NCI-H146 treated with DMSO at 0.1 percent for 48 hours (cell line): ENCODE data around the gene SESN1.
A peak's percentile ranks its signal among the peaks of the same experiment; 100 is the strongest.

ENCODE experiments used
- DNase-seq: peaks from one replicate; lab custom pipeline; 2025; ENCODE audit not compliant: unreplicated experiment; lab: John Stamatoyannopoulos, UW

The SESN1 gene

DNA sequence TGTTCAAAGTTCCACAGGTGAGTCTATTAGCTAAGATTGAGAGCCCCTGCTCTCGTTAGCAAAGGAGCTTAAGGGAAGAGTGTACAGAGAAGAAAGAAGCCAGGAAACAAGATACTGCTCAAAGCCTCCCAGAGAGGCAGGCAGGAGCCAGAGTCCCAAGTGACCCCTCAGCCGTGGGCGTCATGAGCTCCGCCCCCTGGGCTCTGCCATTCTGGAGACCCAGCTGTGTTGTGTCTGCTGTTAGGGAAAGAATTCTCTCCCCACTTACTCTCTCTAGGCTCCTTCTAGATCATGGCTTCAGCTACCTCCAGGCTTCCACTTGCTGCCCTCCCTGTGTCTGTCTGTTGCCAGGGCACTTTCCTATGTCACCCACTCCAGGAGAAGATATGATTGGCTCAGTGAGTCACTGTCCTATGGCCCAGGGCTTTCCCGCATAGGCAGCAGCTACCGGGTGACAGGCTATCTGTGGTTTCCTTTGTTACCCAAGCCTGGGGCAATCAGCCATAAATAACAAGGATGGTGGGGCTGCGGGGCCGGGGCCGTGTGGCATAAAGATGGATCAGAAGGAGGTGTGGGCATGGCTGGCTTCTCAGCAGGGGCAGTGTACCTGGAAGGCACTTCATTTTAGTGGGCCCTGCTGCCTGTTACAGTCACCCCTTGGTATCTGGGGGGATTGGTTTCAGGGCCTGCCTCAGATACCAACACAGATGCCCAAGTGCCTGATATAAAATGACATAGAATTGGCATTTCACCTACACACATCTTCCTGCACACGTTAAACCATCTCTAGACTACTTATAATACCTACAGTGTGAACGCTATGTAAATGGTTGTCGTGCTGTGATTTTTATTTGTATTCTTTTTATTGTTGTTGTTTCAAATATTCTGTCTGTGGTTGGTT is 127.5 kb downstream of the SESN1 start:
- DNase-seq, result peak; percentile 22

DNA sequence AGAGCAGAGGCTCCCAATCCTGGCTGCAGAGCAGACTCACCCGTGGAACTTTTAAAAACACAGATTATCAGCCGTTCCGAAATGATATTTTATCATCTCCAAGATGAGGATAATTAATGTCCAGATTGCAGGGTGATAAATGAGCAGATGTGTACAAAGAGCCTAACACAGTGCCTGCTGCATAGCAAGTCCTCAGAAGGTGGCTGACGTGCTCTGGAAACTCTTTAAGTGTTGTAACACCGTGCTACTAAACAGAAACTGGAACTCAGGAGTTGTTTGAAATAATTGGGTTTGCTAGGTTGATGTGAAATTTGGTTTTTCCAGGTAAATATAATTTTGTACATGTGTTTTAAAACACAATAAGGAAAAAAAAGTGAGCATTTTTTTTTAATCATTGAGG is 128.4 kb downstream of the SESN1 start:
- DNase-seq, result no peak

DNA sequence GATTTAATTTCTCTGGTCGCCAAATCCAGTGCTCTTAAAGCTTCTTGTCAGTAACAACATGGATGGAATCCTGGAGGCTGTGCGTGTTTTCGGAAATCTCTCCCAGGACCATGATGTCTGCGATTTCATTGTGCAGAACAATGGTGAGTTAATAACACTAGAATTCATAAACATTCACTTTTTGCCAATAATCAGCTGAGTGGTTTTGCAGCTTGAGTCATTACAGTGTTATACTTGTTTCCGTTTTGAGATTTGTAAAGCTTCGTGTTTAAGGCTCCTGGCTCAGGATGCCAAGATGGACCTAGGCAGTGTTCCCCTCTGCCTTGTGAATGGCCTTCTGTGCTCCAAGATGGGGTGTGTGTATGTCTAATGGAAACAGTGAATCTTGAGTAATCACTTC is 132.7 kb downstream of the SESN1 start:
- DNase-seq, result no peak

DNA sequence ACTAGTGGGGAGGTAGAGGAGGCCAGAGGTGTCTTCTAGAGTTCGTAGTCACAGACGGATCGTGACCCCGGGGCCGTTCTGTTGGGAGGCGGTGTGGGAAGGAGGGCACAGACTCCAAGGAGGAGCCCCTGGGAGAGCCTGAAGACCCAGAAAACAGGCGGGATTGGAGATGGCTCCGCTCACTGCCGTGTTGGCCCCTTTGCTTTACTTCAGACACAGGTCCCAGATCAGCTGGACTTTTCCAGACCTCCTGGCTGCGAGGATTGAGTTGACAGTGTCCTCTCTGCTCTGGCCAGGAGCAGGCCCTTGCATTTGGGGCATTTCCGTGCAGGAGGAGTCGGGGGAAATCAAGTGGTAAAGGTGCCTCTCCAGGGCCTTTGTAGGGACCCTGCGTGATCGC is 133.6 kb downstream of the SESN1 start:
- no peak for DNase-seq

DNA sequence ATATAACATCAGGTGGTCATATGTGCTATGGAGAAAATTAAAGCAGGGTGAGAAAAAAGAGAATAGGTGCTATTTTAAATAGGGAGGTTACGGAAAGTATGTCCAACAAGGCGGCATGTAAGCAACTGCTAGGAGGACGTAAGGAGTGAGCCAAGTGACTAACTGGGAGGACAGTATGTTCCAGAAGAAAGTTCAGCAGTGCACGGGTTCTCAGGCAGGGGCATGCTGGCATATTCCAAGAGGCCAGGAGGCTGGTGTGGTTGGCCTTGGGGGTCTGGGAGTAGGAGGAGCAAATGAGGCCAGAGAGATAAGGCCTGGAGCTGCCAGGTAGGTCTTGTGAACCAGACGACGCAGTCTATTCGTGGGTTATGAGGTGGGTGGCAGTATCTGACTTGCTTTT is 134.0 kb downstream of the SESN1 start:
- DNase-seq, result no peak

DNA sequence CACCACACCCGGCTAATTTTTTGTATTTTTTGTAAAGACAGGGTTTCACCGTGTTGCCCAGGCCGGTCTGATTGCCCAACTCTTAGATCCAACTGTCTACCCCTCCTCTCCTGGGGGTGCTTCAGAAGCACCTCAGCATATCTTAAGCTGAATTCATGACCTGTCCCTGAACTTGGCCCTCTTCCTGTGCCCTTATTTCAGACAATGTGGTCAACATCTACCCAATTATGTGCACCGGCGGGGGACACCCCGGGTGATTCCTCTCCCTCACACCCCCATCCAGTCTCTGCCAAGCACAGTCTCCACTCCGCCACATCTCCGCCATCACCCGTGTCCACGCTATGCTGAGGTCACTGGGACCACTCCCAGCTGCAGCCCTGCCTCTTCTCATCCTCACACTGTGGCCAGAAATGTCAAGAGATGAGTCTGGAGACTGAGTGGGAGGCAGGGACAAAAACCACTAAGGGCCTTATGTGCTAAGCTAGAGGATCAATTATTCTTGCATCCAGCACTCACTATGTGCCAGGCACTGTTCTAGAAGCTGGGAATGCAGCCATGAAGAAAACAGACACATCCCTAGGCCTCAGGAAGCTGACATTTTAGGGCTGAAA is 134.6 kb downstream of the SESN1 start:
- no peak for DNase-seq

DNA sequence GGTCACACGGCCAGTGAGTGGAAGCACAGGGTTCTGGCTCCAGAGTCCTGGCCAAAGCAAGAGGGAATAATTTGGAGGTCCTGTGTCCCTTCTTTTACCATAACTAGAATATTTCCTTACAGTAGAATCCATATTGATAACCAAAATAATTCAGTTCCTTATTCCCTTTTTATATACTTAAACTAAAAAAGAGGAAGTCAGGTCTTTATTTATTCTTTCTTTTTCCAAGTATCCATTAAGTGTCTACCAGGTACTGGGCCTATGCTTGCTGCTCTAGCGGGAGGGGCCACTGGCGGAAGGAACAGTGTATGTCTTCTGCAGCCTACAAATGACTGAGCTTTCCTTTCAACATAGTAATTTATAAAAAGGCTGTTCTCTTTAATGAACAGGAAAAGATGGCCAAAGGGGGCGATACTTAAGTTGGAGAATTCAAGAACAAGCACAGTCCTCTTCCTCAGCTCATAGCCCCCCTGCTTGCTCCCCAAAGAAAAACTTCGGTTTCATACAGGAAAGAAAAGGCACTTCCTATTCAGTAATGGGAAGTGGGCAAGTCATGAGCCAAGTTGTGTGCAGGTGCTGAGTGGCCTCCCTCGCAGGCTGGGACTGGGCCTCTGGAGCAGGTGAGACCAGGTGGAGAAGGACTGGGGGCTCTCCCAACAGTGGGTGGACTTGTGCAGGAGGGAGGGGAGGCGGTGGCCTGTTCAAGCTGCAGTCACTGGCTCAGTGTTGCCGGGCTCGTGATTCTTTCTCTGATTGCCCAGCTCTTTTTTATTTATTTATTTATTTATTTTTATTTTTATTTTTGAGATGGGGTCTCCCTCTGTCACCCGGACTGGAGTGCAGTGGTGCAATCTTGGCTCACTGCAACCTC is 135.5 kb downstream of the SESN1 start:
- no peak for DNase-seq

DNA sequence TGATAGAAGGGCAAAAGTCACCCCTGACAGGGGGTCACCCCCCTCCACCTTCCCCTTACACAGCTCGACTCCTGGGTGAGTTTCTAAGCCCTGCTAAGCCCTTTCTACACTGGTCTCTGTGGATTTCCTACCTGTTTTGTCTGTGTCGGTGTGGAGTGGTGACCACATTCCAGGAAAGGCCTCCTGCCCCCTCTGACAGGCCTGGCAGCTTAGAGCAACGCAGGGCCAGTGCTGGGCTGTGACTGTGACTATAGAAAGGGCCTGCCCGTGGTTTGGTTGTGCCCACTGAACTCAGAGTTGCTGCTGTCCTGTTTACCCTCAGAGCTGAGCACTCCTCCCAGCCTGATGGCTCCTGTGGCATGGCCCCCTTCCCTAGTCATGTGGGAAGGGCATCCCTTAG is 137.4 kb downstream of the SESN1 start:
- no peak for DNase-seq

DNA sequence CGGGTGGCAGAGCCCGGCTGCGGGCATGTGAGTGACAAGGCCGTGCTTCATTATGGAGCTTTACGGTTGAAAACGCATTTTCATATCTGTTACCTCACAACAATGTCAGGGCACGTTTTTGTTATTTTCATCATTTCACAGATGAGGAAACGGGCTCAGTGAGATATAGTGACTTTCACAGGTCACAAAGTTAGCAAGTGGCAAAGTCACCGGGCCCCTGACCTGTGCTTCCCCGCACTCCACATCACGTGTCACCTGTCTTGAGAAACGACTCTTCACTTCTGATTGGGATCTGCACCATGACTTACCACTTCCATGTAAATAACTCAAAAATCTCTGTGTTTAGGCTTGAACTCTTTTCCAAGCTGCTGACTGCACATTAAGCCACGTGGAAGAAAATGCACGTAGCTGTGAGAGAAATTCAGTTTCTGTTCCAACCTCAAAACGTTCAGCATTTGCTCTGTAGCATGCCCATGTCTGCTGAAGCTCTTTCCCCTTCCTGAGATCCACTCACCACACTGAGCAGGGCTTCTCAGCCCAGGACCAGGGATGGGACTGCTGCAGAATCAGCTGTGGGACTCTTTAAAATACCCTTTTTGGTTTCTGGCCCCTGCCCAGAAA is 139.2 kb downstream of the SESN1 start:
- DNase-seq, result no peak

DNA sequence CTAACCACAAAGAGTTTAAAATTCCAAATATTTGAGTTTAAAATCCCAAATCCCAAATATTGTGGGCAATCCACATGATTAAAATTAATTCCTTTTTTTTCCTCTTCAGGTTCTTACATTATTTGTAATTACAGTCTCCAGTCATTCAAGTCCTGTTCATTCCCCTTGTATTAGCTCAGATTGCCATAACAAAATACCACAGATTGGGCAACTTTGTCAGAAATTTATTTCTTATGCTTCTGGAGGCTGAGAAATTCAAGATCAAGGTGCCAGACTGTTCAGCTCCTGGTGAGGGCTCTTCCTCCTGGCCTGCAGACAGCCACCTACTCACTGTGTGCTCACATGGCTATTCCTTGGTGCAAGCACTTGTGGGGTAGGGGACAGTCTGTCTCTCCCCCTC is 141.0 kb downstream of the SESN1 start:
- DNase-seq, result no peak

DNA sequence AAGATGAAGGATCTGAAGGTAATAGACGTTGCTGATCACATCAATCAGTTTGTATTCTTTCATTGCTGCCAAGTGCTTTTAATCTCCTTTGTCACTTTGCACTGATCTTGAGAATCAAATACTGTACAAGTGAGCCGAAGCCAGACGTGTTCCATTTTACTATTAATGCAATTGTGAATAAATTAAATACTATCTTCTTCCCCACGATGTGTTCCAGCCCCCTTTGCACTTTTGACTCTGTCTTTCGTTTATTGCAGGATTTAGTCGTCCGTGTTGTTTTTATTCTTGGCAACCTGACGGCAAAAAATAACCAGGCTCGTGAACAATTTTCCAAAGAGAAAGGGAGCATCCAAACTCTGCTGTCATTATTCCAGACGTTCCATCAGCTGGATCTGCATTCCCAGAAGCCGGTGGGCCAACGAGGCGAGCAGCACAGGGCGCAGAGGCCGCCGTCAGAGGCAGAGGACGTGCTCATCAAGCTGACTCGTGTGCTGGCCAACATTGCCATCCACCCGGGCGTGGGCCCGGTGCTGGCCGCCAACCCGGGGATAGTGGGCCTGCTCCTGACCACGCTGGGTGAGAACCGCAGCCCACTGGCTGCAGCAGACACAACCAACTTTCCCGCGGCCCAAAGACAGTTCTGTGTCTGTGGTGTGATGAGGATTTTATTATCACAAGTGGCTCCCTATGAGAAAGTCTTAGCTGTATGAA is 141.7 kb downstream of the SESN1 start:
- DNase-seq, result no peak

DNA sequence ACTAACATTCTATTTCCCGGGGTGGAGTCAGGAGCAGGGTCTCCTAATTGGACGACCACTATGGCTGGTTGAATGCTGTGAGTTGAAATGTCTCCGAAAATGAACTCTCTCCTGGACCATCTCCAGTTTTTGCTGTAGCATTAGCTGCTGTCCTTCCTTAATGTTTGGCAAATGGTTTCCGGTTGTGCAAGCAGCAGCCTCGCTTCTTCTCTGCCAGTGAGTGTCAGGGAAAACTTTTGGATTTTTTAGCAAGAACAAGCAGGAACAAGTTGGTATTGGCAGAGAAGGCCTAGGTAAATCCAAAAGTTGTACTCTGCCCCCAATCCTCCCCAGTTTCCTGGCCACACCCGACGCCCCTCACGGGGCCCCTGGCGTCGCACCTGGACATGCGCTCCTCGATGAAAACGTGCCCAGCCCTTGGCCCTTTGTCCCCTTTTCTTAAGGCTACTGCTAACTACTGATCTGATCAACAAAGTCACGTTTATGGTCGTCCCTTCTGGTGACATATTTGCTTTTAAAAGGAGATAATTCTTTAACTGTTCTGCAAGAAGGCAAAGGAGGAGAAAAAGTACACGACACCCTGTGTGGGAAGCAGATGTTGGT is 143.2 kb downstream of the SESN1 start:
- DNase-seq, result no peak

DNA sequence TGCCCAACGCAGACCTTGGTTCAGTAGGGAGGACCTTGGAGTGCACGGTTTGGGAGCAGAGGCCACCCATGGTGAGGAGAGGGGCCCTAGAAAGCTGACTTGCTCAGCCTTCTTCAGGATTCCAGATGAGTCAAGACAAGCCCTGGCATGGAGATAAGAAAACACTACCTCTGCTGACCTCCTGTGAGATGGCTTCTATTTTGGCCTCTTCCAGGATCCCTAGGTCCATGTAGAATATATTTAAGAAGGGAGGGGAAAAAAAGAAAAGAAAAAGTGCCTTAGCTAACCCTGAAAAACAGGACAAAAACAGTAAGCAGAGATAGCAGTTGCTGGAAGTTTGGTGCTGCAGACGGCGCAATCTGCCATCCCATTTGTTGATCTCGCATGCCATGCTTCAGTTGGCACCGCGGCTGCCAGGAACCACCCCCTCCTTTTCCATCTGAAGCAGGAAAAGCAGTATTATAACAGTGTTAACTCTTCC is 146.4 kb downstream of the SESN1 start:
- no peak for DNase-seq

DNA sequence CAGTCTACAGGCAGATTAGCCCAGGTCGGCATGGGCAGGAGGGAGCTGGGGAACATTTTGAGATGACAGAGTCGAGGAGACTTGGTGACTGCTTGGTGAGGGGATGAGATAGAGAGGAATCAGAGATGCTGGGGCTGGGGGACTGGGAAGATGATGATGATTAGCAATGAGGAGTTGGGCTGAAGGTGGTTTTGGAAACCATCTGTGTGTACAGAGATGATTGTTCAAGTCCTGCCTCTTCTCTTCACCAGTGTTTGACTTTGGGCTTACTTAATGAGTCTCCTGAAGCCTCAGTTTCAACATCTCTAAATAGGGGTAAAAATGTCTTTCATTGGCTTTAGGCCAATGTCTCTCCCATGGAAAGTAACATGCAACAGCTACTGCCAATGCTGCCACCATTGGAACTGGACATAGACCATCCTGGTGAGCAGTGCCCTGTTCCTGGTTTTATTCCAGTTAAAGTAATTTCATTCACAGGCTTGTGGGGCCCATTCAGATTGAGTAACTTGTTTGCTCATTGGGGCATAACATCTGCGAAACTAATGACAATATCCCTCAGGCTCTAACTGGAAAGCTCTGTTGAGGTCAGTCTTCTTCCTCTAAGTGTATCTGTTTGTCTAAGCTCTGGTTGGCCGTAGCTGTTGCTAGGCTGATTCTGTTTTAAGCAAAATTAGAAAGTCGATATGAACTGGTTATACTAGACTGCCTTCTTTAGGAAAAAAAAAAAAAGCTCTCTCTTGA is 147.4 kb downstream of the SESN1 start:
- DNase-seq, result peak; percentile 68

DNA sequence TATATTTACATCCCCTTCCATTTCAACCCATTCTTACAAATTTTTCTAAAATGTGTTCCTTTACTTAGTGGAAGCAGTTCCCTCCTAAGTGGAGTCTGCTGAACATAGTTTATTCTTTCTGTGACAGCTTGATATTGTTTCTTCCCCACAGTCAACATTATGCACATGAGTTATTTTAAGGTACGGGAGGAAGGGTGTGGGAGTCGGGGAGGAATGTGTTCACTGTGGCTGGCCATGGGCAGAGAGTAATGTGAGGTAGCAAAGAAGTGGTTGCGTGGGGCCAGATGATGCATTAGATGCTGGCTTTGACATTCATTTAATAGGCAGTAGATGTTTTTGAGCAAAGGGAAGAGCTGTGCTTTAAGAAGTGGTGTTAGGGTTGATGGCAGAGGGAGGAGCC is 148.0 kb downstream of the SESN1 start:
- no peak for DNase-seq

DNA sequence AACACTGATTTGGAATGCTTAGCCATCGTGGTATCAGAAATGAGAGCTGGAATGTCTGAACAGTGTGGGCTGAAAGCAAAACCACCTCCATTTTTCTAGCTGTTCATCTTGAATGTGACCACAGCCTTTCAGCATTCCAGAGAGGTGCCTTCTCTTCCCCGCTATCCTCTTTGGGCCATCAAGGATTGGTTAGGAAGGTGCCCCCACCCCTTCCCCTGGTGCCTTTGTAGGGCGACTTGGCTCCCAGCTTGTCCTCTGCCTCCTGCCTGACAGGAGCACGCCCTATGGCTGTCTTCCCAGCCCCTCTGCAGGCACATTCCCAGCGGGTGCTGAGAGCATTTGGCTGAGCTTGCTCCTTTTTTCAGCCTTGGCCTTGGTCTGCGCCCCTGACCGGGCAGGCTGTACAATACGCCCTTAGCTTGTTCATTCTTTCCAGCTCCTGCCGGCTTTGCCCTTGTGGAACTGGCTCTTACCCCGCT is 148.9 kb downstream of the SESN1 start:
- no peak for DNase-seq

DNA sequence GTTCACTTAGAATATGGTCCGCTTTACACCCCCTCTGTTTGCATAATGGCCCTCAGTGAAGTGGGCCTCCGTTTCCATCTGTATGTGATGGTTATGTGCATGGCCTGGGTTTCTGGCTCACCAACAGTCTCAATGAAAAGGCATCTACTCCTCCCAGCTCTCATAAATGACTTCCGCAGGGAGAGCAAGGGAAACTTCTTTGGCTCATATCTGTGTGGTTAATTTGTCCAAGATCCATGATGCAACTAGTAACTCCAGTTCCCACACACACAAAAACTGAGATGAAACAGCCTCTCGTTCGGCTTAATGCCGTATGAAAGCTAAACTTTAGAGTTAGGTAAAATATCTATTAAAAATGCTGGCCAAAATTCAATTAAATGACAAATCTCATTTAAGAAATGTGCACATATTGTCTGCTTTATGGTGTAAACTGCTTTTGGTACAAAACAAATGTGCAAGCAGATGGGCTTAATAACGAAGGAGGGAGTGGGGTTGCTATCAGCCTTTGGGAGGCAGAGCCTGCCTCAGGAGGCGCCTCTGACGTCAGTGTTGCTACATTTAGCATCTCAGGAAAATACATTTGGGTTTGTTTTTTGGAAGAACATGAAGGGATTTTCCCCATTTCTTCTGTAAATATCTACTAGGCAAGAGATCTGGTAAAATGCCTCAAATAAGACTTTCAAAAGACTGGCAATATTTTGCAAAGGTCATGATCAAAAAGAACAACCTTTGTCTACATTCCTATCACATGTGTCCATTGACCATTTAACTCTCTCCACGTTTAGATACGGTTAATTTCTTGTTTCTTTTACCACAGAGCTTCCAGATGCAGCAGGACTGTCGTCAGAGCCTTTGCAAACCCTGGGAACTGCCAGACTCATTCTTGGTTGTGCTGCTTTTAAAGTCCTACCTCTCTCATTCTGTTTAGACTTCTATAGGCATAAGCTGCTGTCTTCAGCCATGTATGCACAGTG is 149.7 kb downstream of the SESN1 start:
- no peak for DNase-seq

DNA sequence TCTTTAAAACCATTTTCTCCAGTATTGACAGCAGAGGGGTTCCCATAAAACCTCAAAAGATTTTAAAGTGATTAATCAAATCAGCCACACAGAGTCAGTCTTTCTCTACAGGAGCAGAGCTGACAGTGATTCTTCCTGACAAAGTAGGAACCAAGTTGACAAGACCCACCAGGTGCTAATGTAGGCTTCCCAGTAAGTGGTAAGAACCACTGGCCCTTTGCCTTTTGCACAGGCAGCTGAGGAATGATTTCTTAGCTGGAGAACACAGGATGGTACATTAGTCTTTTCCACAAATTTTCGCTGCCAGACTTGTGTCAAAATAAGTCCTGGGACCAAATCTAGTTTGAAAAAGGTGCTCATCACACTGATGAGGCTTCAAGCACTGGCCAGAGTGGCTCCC is 150.6 kb downstream of the SESN1 start:
- DNase-seq, result no peak
